ENCODE measurements around the gene F8.
A peak's percentile ranks its signal among the peaks of the same experiment; 100 is the strongest.

Gene F8

DNA sequence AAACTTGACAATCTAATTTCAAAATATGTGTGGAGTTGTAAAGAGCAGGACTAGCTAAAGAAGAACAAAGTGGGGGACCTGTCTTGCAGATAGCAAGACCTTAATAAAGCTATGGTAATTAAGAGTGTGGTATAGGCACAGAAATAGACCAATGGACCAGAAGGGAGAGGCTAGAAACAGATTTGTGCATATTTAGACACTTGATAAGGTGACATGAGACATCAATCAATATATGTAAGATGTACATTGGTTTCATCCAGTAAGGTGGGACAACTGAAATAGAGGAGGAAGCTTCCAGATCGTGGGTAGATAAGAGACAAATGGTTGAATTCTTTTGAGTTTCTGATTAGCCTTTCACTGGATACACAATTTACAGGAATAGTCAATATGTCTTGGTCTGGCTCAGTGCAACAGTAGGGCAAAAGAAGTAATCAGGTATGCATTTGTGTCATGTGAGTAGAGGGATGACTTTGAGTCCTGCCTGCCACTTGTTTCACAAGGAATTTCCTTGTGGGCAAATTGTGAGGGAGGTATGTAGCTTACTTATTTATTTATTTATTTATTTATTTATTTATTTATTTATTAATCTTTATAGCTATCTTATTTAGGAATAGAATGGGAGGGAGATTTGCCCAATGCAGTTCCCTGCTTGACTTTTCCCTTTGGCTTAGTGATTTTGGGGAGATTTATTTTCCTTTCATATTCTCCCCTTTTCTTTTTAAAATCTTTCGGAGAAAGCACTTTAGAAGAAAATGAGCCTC, 210.0 kb downstream of the F8 start:
- Histone ChIP-seq H3K36me3 (no peaks in the 10 kb centered on the region), H3K4me2 (no peak overlapping the region), H3K9ac (no peak overlapping the region), H3K4me1 (no peaks in the 10 kb centered on the region), H4K20me1 (no peaks in the 10 kb centered on the region), H3K4me3 (no peak overlapping the region), H3K27ac (no peak overlapping the region), H3K9me3 (peaks cover 11% of the 10 kb centered on the region), H3K27me3 (peaks cover 63% of the 10 kb centered on the region)
- no peak for TF ChIP-seq Cebpa-rat (IDR thresholded peaks at IDR 0.05)

DNA sequence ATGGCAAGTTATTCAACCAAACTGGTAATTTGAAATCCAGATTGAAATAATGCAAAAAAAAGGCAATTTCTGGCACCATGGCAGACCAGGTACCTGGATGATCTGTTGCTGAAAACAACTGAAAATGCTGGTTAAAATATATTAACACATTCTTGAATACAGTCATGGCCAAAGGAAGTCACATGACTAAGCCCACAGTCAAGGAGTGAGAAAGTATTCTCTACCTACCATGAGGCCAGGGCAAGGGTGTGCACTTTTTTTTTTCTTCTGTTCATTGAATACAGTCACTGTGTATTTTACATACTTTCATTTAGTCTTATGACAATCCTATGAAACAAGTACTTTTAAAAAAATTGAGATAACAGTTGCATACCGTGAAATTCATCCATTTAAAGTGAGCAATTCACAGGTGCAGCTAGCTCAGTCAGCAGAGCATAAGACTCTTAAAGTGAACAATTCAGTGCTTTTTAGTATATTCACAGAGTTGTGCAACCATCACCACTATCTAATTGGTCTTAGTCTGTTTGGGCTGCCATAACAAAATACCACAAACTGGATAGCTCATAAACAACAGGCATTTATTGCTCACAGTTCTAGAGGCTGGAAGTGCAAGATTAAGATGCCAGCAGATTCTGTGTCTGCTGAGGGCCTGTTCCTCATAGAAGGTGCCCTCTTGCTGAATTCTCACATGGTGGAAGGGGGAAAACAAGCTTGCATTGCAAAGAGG, 212.4 kb downstream of the F8 start:
- peaks cover 53% of the 10 kb centered on the region for H3K27me3 ChIP-seq
- H3K36me3 ChIP-seq = no peaks in the 10 kb centered on the region
- peaks cover 6% of the 10 kb centered on the region; the same call in 1 of the 2 replicates for H3K4me1 ChIP-seq
- H3K4me3 ChIP-seq = no peak overlapping the region
- H3K27ac ChIP-seq = no peak overlapping the region
- H3K4me2 ChIP-seq = no peak overlapping the region
- H4K20me1 ChIP-seq = no peaks in the 10 kb centered on the region
- no peak overlapping the region for H3K9ac ChIP-seq
- peaks cover 25% of the 10 kb centered on the region for H3K9me3 ChIP-seq
- TF ChIP-seq Cebpa-rat (IDR thresholded peaks at IDR 0.05) = no peak

DNA sequence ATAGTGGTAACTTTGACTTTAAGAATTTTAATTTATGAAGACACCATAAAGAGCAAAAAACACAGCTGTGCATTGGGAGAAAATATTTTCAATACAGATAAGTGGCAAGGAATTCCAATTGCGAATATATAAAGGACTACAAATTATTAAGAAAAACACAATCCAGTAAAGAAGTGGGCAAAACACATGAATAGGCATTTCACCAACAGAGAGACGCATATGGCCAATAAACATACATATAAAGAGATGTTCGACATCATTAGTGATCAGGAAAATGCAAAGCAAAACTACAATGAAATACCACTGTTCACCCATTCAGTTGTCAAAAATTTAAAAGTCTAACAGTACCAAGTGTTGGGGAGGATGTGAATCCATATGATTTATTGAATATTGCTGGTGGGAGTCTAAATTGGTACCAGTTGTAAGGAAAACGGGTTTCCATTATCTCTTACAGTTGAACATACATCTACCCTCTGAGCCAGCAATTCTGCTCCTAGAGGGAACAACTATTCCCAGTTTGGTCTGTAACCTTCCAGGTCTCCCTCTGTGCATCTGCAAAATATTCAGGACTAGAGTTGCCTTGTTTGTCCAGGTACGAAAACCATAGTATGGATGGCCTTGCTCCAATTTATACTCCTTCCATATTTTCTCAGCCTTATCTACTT, 215.6 kb downstream of the F8 start:
- Histone ChIP-seq H3K9ac (no peak overlapping the region), H4K20me1 (no peaks in the 10 kb centered on the region), H3K4me3 (no peak overlapping the region), H3K4me2 (no peak overlapping the region), H3K9me3 (peaks cover 28% of the 10 kb centered on the region), H3K36me3 (no peaks in the 10 kb centered on the region), H3K4me1 (peaks cover 30% of the 10 kb centered on the region), H3K27ac (no peak overlapping the region), H3K27me3 (peaks cover 58% of the 10 kb centered on the region)
- no peak for TF ChIP-seq Cebpa-rat (IDR thresholded peaks at IDR 0.05)

DNA sequence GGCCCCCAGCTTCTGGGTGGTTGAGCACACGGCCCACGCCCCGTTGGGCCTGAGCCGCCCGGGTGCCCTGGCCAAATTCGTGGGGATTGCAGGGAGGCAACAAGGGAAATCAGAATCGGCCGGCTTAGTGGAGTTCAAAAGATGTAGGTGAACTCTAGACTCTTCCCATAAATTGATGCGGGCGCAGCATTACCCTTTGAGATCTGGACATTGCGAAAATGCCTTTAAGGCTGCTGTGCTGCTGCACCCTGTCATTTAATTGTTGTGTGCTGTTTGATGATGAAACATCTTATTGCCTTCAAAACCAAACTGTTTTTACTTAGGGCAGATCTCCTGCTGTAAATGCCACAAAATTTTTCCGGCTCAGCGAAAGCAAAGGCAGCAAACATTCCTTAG, 216.8 kb downstream of the F8 start:
- no peaks in the 10 kb centered on the region for H4K20me1 ChIP-seq
- peaks cover 28% of the 10 kb centered on the region for H3K9me3 ChIP-seq
- no peak for TF ChIP-seq Cebpa-rat (IDR thresholded peaks at IDR 0.05)
- H3K4me3 ChIP-seq = peak overlapping the region; percentile 74
- peak overlapping the region; percentile 82 for H3K4me2 ChIP-seq
- H3K9ac ChIP-seq = peak overlapping the region; percentile 61; the same call in 1 of the 2 replicates
- no peak overlapping the region for H3K27ac ChIP-seq
- peaks cover 43% of the 10 kb centered on the region for H3K4me1 ChIP-seq
- no peaks in the 10 kb centered on the region for H3K36me3 ChIP-seq
- peaks cover 61% of the 10 kb centered on the region for H3K27me3 ChIP-seq

DNA sequence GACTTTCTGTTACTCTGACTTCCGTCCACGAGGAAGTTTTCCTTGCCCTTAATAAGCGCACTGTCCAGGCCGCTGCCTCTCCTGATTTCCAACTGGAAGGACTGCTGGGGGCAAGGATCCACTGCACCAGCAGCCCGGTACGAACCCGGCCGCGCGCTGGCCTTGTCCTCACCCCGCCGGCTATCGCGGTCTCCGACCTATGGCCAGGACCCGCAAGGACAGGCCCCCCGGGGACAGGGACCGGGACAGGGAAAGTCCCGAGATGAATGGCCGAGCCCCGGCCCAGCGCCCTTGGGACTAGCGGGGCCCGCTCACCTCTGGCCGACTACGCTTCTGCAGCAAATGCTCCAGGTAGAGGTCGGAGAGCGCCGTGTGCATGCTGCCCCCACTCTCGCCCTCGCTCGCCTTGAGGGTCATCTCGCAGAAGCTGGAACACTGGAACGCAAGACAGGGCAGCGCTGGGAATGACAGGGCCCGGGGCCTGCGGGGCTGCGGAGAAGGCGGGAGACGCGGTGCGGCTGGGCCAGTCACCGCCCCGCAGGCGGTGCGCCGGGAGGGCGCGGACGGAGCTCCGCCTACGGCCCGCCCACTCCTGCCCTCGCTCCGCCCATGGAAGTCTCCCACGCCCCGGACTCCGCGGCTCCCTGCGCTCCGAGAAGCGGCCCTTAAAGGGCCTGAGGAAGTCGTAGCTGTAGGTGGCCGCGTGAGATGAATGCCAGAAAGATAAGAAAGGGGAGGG, 217.4 kb downstream of the F8 start, which contains the start of gene MPP1:
MPP1 (minus strand) TSS at position 529 of the 739 bp plus-strand sequence; CDS start at position 417, 112 bp downstream.
- 0 out of 2 replicates have a peak within 1 kb of the TSS, but pooled peaks have one; percentile 15 for H3K27ac ChIP-seq
- H3K9ac ChIP-seq = peak within 1 kb of the TSS; percentile 78
- peaks cover 28% of the 10 kb centered on the region for H3K9me3 ChIP-seq
- no peak for TF ChIP-seq Cebpa-rat (IDR thresholded peaks at IDR 0.05)
- peaks cover 61% of the 10 kb centered on the region for H3K27me3 ChIP-seq
- H4K20me1 ChIP-seq = no peaks in the 10 kb centered on the region
- peak within 1 kb of the TSS; percentile 82 for H3K4me2 ChIP-seq
- peaks cover 49% of the 10 kb centered on the region for H3K4me1 ChIP-seq
- no peaks in the 10 kb centered on the region for H3K36me3 ChIP-seq
- H3K4me3 ChIP-seq = peak within 1 kb of the TSS; percentile 74

DNA sequence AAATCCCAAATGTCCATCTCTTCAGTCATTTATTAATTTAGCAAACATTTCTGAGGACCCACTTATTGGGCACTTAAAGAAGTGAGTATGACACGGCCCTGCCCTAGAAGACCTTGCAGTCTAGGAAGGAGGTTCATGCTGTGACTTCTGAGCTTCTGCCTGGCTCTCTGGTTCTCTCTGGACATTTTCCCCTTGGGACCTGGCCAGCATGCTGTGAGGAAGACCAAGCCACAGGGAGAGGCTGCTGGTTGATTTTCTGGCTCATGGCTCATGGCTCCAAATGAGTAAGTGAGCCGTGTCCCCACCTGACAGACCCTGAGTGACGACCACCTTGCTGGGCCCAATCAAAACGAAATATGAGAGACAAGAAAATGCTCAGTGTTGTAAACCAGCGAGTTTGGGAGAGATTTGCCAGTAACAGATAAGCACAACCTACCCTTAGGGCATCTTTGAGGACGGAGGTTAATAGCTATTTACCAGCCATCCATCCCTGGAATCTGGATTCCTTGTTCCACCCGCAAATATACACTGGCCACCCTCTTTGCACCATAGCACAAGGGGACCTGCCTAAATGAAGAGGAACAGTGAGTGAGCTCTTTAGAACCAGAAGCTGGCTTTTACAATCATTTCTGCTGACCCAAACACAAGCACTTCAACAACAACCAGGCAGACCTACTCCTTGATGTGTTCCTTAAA, 218.1 kb downstream of the F8 start:
- peak overlapping the region; percentile 74 for H3K4me3 ChIP-seq

DNA sequence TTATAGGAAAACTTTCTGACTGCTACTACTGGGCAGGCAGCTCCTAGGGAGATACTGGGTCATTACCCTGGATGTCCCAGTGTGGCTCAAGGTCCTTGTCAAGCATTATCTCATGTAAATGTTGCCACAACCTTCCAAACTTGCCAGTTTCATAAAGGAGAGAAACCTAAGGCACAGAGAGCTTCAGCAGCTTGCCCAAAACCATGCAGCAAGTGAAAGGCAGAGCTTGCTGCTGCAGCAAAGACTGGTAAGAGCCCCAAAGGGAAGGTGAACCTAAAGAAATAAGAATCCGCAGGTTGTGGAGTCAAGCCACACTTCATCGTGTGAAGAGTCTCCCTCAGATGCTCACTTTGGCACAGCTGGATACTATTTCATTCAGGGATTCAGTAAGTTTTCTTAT, 219.6 kb downstream of the F8 start:
- Histone ChIP-seq H3K4me3 (no peak overlapping the region), H3K27ac (no peak overlapping the region), H3K27me3 (peaks cover 66% of the 10 kb centered on the region), H3K9me3 (peaks cover 28% of the 10 kb centered on the region), H3K4me2 (peak overlapping the region; percentile 82), H3K9ac (no peak overlapping the region; the same call in 1 of the 2 replicates), H3K36me3 (no peaks in the 10 kb centered on the region), H4K20me1 (no peaks in the 10 kb centered on the region), H3K4me1 (peaks cover 64% of the 10 kb centered on the region)
- TF ChIP-seq Cebpa-rat (IDR thresholded peaks at IDR 0.05) = no peak

More for the DNA sequence above, 218.1 kb downstream of the F8 start:
- H3K27me3 ChIP-seq = peaks cover 65% of the 10 kb centered on the region
- no peaks in the 10 kb centered on the region for H3K36me3 ChIP-seq
- peak overlapping the region; percentile 78 for H3K9ac ChIP-seq
- peaks cover 28% of the 10 kb centered on the region for H3K9me3 ChIP-seq
- TF ChIP-seq Cebpa-rat (IDR thresholded peaks at IDR 0.05) = no peak
- no peaks in the 10 kb centered on the region for H4K20me1 ChIP-seq
- H3K4me2 ChIP-seq = peak overlapping the region; percentile 82
- 0 out of 2 replicates have a peak overlapping the region, but pooled peaks have one; percentile 15 for H3K27ac ChIP-seq
- H3K4me1 ChIP-seq = peaks cover 56% of the 10 kb centered on the region

DNA sequence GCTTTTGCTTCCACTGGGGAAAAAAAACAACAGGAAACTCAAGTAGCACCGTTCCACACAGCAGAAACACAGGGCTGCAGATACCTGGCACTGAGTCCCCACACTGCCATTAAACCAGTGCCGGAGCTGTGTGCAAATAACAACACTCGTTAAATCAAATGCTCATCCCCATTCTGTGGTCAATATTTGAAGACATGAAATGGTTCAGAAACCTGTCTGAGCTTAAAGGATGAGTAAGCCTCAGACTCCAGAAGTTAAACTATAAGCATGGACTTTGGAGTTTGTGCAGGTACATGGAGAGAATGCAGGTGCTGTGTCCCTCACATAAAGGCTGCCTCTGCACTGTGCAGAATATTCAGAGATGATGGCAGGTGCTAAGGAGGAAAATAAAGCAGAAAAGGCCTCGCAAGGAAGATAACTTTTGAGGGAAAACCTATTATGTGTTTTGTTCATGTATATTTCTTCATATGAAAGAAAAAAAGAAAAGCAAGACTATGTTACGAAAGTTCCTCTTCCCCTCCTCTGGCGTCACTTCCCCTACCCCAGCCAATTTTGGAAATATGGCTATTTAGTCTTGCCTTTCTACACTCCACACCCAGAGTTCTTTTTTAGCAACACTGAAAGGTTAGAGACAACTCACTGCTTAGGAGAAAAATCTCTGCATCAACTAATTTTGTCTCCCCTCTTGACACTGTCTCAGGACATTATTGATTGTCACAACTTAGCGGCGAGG, 221.9 kb downstream of the F8 start:
- Histone ChIP-seq H3K36me3 (no peaks in the 10 kb centered on the region), H3K9ac (peak overlapping the region; percentile 81), H3K4me2 (peak overlapping the region; percentile 82), H3K9me3 (peaks cover 9% of the 10 kb centered on the region; the same call in 1 of the 2 replicates), H3K27ac (peak overlapping the region; percentile 89), H3K4me3 (0 out of 2 replicates have a peak overlapping the region, but pooled peaks have one; percentile 58), H3K4me1 (peaks cover 73% of the 10 kb centered on the region), H4K20me1 (no peaks in the 10 kb centered on the region), H3K27me3 (peaks cover 77% of the 10 kb centered on the region)
- no peak for TF ChIP-seq Cebpa-rat (IDR thresholded peaks at IDR 0.05)
